ENCODE data around the gene OSBPL5. TPM values are rescaled to one million over a fixed set of nuclear protein-coding genes. Genes with fewer than 3 reads are reported as not detected.

OSBPL5 gene
- total RNA-seq, 1 experiment from 2014 or later: 16.1 TPM

- H3K9ac ChIP-seq (ENCODE audit: extremely low read depth, insufficient read length, low read length): no peak overlapping the region
Observed at GRCh38 chr11:3087373-3087772, 77.7 kb downstream of the OSBPL5 start.

More at GRCh38 chr11:3087373-3087772, 77.7 kb downstream of the OSBPL5 start:
- H3K27ac ChIP-seq (ENCODE audit: insufficient read length, low read depth, low read length): no peak overlapping the region
- H3K79me1 ChIP-seq (ENCODE audit: insufficient read depth, low read depth, low read length, poor library complexity, severe bottlenecking): no peaks in the 10 kb centered on the region
- WGBS (ENCODE audit: extremely low coverage, insufficient read length, low lambda C conversion rate): no CpG with 5 or more reads among the region's 11 CpGs
- DNase-seq: no peak
- no peak overlapping the region for H3K18ac ChIP-seq (ENCODE audit: insufficient read length, low read depth, low read length)
- no peak overlapping the region for H2BK20ac ChIP-seq (ENCODE audit: low read depth, low read length, poor library complexity, severe bottlenecking)
- H2AFZ ChIP-seq (ENCODE audit: low read length): no peak overlapping the region
- no peak overlapping the region for H2BK120ac ChIP-seq (ENCODE audit: low read depth, low read length, poor library complexity, severe bottlenecking)
- no peak overlapping the region for H2BK5ac ChIP-seq (ENCODE audit: insufficient read length, low read length)
- H3K36me3 Mint-ChIP-seq (ENCODE audit: insufficient read depth in 1 of 3, low read depth in 3 of 3): no peaks in the 10 kb centered on the region
- H3K14ac ChIP-seq (ENCODE audit: insufficient read depth, low read length): no peak overlapping the region
- no peak overlapping the region for H3K56ac ChIP-seq (ENCODE audit: insufficient read length, low read depth, low read length)
- H2BK12ac ChIP-seq (ENCODE audit: insufficient read length, low read depth, low read length): no peak overlapping the region
- H3K23ac ChIP-seq (ENCODE audit: insufficient read length, low read depth, low read length): no peak overlapping the region
- H3K9me3 Mint-ChIP-seq: peaks cover 0 to 2% of the 10 kb centered on the region in 2 experiments; a peak in 2 of 5 replicates
- no peak overlapping the region for H3K4me3 Mint-ChIP-seq
- peaks cover 7 to 11% of the 10 kb centered on the region in 2 experiments for H3K4me1 Mint-ChIP-seq
- no peaks in the 10 kb centered on the region for H3K23me2 ChIP-seq (ENCODE audit: insufficient read length, low read depth, low read length, poor library complexity, severe bottlenecking)
- H2BK15ac ChIP-seq (ENCODE audit: low read depth, low read length): no peak overlapping the region
- H3T11ph ChIP-seq (ENCODE audit: low read length): no peak overlapping the region
- no peak overlapping the region for H2AK5ac ChIP-seq (ENCODE audit: insufficient read length, low read length)
- H4K20me1 ChIP-seq (ENCODE audit: control insufficient read depth, insufficient read depth, insufficient read length): no peaks in the 10 kb centered on the region
- no peaks in the 10 kb centered on the region for H3K79me2 ChIP-seq (ENCODE audit: insufficient read depth, low read length)
- peaks cover 3% of the 10 kb centered on the region for H3K27me3 Mint-ChIP-seq (ENCODE audit: low read depth)
- no peak overlapping the region for H4K8ac ChIP-seq (replicated peaks; ENCODE audit: insufficient read length, low read depth, low read length)
- no peaks in the 10 kb centered on the region for H3K4me1 ChIP-seq (ENCODE audit: insufficient read depth, low read length)
- no peak overlapping the region for H3K4me2 ChIP-seq (ENCODE audit: insufficient read depth, insufficient read length, low read length)
- H3K27me3 ChIP-seq (ENCODE audit: insufficient read depth, low read length): no peaks in the 10 kb centered on the region
- H3K27ac Mint-ChIP-seq: no peak overlapping the region
- H3K4ac ChIP-seq (ENCODE audit: low read depth, low read length): no peak overlapping the region
- H4K5ac ChIP-seq (ENCODE audit: insufficient read length, low read depth, low read length): no peak overlapping the region
- H3K9me3 ChIP-seq (ENCODE audit: control insufficient read depth, low read depth, low read length): no peaks in the 10 kb centered on the region
- no peak overlapping the region for H4K91ac ChIP-seq (ENCODE audit: insufficient read length, low read depth, low read length)
- no peak for TF ChIP-seq CTCF (conservative IDR thresholded peaks at IDR 0.05)
